ENCODE measurements around the gene TAS2R39.
"Not testable (repeated sequence)": the region's sequence is repeated elsewhere in the genome, so short reads cannot be mapped to it uniquely, and the experiment has no call there.

TAS2R39 gene

DNA sequence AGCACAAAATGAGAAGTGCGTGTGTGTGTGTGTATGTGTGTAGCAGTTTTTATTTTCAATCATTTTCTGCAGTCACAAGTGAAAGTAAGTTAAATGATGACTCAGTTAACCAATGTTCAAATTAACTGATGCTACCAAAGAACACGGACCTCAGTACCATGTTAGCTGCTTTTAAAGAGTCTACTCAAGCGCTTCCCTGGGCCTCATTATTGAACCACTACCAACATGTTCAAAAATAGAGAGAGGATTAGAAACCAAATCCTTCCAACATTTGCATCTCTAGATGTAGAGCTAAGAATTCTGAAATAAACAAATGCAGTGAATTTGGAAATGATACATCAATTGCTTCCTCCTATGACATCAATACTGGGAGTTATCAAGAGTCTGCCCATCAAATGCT is at the start of gene TAS2R39:
TAS2R39 (plus strand) TSS at position 396 of the 400 bp plus-strand sequence; CDS start at position 396, 0 bp downstream.
- no peak for DNase-seq

DNA sequence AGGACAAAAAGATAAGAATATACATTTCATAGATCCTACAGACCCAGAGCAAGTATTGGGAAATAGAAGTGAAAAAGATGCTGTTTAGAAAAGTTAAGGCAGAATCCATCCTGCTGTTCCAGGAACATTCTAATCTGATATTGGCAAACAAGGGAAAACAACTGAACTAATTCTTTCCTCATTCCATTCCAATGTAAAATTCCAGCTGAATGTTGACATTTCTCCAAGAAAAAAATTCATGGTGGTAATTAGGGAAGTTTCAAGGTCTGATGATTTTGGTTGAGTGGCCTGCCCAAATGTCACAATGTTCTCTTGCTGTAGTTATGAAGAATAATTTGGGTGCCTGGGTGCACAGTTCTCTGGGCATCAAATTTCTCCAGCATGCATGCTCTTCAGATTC is 36.1 kb upstream of the TAS2R39 start:
- no peak for DNase-seq

GRCh38 chr7:143148050-143148449 is 35.2 kb upstream of the TAS2R39 start:
- no peak for DNase-seq

GRCh38 chr7:143148651-143149050 is 34.6 kb upstream of the TAS2R39 start:
- DNase-seq: no peak

DNA sequence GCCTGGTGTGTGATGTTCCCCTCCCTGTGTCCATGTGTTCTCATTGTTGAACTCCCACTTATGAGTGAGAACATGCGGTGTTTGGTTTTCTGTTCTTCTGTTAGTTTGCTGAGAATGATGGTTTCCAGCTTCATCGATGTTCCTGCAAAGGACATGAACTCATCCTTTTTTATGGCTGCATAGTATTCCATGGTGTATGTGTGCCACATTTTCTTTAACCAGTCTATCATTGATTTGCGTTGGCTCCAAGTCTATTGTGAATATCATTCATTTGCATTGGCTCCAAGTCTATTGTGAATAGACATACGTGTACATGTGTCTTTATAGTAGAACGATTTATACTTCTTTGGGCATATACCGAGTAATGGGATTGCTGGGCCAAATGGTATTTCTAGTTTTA is 32.5 kb upstream of the TAS2R39 start:
- not testable (repeated sequence) for DNase-seq

DNA sequence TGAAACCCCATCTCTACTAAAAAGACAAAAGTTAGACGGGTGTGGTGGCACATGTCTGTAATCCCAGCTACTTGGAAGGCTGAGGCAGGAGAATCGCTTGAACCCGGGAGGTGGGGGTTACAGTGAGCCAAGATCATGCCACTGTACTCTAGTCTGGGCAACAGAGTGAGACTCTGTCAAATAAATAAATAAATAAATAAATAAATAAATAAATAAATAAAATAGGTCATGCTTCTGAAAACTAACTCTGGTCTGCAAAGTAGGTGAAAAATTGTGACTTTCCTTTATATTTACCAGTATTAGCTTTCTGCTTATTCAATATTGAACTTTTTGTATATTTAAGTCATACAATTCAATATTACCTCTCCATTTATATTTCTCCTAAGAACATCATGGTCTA is 24.6 kb upstream of the TAS2R39 start:
- DNase-seq: not testable (repeated sequence)

DNA sequence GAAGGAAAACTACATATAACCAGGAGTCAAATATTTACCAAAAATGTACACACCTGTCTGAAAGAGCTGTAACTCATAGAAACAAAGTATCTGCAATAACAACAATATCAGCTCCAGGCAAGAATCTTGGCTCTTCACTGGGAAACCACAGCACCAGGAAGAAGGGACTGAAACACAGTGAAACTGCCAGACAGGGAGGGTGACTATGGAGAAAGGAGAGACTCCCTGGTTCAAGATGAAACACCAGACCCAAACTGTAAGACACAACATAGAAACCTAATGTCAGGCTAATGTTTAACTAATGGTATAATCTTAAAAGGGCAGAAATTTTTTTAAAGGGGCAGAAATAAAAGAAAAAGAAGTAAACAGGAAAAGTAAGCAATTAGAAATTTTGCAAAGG is 11.5 kb upstream of the TAS2R39 start:
- DNase-seq: no peak

DNA sequence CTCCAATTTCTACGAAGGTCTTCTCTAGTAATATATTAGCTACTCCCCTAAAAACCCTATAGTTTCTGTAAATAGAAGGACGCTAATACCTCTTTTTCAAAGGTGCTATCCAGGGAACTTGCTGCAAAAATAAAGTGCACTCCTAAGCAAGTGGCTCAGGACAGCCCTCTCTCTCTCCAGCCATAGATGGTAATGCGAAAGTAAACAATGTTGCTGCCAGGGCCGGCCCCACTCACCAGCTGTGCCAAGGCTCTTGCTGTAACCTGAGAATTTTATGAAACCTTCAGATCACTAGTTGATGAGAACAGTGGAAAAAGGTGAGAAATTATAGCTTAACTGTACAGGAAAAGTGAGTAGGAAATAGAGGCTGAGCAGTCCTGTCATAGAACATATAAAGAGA is 10.9 kb upstream of the TAS2R39 start:
- DNase-seq: no peak

GRCh38 chr7:143176128-143176527 is 7.1 kb upstream of the TAS2R39 start:
- no peak for DNase-seq

- no peak for DNase-seq
Measured at GRCh38 chr7:143177374-143178119, 5.7 kb upstream of the TAS2R39 start.

DNA sequence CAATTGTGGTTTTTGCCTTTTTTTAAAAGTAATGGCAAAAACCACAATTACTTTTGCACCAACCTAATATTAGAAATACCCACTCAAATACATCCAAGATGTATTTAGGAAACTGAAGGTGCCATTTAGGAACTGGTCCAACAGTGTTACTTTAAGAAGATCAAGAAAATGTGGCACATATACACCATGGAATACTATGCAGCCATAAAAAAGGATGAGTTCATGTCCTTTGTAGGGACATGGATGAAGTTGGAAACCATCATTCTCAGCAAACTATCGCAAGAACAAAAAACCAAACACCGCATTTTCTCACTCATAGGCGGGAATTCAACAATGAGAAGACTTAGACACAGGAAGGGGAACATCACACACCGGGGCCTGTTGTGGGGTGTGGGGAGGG is 2.4 kb upstream of the TAS2R39 start:
- DNase-seq: not testable (repeated sequence)

DNA sequence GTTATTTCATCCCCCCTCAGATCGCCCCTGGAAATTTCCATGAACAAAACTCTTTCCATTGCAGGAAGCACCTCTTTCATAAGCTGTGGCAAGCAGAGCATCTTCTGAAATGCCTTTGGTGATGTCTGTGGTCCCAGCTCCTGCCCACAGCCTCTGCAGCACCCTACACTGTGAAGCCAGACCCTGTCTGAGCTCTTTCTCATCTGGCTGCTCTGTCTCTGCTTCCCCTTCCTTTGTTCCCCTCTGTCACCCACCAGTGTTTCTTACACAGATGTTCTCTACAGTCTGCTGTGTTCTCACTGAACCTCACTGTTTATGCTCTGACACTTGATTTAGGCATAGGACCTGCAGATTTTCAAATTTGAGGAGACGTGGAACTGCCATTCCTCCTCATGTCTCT is 1.9 kb upstream of the TAS2R39 start:
- no peak for DNase-seq

DNA sequence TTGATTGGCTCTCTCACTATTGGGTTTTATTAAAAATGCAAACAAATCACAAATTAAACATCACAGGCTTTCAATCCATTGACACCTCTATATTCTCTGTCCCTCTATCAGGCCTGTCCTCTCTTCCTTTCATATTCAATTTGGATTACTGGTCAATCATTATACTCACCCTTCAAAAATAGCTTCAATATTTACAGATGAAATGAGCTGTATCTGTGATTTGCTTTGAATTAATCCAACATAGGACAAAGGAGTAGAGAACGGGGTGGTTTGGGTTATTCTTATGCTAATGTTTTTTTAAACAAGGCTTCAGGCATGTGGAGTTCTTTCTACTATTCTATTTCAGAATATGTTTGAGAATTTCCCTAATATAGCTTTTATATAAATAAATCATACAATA is 2.3 kb downstream of the TAS2R39 start:
- no peak for DNase-seq

GRCh38 chr7:143188994-143189393 is 5.8 kb downstream of the TAS2R39 start:
- no peak for DNase-seq

DNA sequence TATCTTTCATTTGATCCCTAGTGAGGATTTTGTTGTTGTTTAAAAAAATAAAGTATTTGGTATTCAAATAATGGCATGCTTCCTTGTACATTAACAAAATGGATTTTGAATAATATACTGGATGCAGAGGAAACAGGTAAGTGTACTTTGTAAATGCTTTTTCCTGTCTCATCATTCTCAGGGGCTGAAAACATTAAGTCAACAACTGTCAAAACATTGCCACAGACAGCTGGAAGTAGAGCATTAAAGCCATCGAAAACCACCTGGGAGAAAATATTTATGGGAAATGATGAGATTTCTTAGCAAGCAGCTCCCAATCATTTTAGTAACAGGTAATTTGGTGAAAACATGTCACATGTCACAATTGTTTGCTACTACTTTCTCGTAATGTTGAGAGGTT is 10.7 kb downstream of the TAS2R39 start:
- no peak for DNase-seq

DNA sequence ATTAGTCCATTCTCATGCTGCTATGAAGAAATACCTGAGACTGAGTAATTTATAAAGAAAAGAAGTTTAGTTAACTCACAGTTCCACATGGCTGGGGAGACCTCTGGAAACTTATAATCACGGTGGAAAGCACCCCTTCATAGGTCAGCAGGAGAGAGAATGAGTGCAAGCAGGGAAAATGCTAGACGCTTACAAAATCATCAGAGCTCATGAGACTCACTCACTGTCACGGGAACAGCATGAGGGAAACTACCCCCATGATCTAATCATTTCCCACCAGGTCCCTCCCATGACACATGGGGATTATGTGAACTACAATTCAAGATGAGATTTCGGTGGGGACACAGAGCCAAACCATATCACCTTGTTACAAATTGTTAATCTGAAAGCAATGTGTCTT is 15.8 kb downstream of the TAS2R39 start:
- no peak for DNase-seq

- no peak for DNase-seq
Measured at GRCh38 chr7:143202161-143202560, 18.9 kb downstream of the TAS2R39 start.

GRCh38 chr7:143203386-143203785 is 20.2 kb downstream of the TAS2R39 start:
- no peak for DNase-seq

- no peak for DNase-seq
Measured at GRCh38 chr7:143205560-143206293, 22.5 kb downstream of the TAS2R39 start.

DNA sequence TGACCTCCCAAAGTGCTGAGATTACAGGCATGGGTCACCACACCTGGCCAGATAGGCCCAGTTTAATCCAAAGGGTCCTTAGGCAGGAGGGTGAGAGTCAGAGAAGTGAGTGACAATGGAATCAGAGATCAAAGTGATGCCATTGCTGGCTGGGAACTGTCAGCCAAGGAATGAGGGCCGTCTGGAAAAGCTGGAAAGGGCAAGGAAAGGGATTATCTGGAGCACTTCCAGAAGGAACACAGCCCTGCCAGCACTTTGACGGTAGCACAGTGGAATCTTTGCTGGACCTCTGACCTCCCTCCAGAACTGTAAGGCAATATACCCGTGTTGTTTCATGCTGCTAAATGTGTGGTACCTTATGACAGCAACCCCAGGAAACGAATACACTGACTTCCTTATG is 27.3 kb downstream of the TAS2R39 start:
- no peak for DNase-seq

GRCh38 chr7:143213478-143213877 is 30.3 kb downstream of the TAS2R39 start:
- not testable (repeated sequence) for DNase-seq

- DNase-seq: peak; percentile 83
Measured at GRCh38 chr7:143214789-143215679, 31.8 kb downstream of the TAS2R39 start.

DNA sequence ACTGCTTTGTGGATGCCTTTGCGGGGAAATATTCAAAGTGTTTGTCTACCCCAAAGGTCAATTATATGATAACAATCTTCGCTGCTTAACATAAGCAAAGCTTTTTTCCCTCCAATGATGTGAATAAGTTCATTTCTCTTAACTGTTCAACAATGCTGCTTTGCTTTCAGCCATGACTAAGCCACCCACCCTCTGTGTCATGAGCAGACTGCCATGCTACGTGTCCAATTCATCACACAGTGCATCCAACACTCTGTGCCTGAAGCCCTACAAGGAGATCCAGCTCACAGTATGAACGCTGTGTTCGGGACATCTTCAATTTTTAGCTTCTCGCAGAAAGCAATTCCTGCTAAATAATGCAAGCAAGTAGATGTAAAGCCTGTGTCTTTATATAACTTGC is 32.9 kb downstream of the TAS2R39 start:
- DNase-seq: no peak

Measured in fibroblast of upper back skin (primary cell).